HG03432 (cell line): ENCODE data around the gene ALDH1A1.

Experiments
- ATAC-seq: cut with Tn5 transposase; IDR thresholded peaks from one replicate; pipeline ENCODE4 v1.9.1; 2021; ENCODE audit warnings: mild to moderate bottlenecking, moderate library complexity; ENCODE audit not compliant: unreplicated experiment

The ALDH1A1 gene

GRCh38 chr9:72952914-72953313 lies at the start of gene ALDH1A1:
ALDH1A1 (minus strand) TSS chr9:72953053; CDS start chr9:72953000, 53 bp downstream.
- no peak for ATAC-seq

DNA sequence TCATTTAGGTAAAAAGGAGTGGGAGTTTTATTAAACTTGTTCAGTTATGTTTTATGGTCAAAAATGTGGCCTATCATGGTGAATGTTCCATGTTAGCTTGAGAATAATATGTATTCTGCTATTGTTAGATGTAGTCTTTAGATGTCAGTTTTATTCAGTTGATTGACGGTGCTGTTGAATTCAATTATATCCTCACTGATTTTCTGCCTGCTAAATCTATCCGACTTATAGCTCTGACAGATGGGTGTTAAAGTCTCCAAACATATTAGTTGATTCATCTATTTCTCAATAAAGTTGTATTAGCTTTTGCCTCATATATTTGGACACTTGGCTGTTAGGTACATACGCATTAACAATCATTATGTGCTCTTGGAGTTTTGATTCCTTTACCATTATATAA lies 49.0 kb upstream of the ALDH1A1 start:
- no peak for ATAC-seq

- no peak for ATAC-seq
Measured at GRCh38 chr9:72998363-72998762, 45.5 kb upstream of the ALDH1A1 start.

GRCh38 chr9:72997387-72997995 lies 44.6 kb upstream of the ALDH1A1 start:
- no peak for ATAC-seq

DNA sequence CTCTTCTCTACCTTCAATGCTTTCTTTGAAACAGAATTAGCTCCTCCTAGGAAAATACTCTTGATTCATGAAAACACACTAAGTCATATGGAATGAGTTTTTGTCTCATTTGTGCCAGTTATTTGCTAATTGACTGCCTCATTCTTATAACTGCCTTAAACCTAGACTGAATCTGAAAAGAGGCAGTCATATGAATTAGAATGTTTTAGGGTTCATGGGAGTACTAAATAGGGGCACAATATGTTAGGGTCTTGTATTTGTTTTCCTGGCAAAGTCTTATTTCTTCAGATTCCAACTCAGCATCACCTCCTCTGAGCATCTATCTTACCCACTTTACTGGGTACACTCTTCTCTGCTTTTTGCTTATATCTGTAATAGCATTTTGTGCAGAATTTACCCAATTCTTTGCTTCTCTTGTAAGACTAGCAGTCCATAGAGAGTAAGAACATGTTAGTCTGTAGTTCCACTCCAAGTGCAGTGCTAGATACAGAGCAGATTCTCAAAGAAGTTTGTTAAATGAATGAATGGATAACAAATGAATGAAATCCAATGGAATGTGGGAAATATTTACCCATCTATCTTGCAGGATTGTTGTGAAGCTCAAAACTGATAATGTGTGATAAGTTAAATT lies 43.9 kb upstream of the ALDH1A1 start:
- no peak for ATAC-seq

- ATAC-seq = no peak
Measured at GRCh38 chr9:72996114-72996513, 43.3 kb upstream of the ALDH1A1 start.

GRCh38 chr9:72995131-72996024 lies 42.5 kb upstream of the ALDH1A1 start:
- no peak for ATAC-seq

DNA sequence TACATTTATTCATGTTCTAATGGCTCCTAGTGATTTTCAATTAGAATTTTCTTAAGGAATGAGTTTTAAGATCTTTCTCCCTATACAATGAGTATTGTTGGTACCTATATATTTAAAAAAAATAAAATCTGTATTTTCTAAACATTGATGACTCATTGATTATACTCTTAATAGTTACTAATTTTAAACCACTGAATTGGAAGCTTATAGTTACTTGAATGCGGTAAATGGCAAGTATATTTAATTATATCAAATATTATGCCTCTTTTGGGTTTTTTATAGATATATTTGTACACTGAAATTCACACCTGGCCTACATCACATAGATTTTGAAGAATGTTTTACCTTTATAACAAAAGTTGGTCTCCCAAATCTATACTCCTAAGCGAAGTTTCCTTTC lies 38.9 kb upstream of the ALDH1A1 start:
- ATAC-seq = no peak

DNA sequence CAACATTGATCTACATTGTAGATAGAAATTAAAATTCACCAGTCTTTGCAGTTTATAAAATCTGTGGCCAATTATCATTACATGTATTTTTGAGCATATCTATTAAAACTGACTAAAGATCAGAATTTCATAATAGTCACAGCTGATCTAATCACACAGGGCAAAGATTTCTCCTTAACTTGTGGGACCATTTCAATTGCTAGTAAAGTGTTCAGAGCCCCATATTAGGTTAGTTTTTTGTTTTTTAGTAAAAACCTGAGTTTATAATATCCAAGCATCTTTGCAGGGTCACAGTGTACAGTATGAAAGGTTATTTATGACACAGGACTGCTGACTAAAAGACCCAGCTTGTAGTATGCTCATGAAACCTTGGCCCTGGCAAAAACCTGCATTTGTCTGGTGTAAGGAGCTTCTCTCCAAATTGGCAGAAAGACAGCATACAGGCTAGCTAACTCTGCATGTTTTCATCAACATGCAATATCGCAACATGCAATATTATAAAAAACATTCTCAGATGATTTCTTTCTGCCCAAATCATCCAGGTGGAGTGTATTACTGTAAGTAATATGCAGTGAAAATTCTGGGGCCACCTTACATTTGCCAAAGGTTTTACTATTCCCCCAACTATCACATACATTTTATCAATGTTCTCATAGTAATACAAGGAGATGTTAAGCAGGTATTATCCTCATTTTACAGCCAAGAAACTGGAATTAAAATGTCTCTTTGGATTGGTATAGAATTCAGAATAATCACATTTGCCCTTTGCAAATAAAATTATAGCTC lies 37.7 kb upstream of the ALDH1A1 start:
- no peak for ATAC-seq

GRCh38 chr9:72986522-72987116 lies 33.8 kb upstream of the ALDH1A1 start:
- no peak for ATAC-seq

- ATAC-seq = no peak
Measured at GRCh38 chr9:72985746-72986145, 32.9 kb upstream of the ALDH1A1 start.

DNA sequence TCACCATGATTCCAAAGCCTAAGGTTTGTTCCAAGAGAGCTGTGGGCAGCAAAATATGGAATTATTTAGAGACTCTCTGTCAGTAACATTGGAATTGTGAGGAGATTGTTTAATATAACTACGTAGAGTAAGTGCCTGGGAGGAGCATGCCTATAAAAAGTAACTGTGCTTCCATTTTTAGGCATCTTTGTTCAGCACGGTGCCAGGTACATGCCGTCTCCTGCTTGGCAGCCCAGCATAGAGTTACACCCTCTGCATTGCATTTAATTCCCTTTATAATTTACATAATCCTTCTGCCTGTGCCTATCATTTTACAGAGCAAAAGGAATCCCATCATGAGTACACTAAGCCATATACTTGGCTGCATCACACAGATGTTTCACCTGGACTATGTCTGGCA lies 32.1 kb upstream of the ALDH1A1 start:
- no peak for ATAC-seq

DNA sequence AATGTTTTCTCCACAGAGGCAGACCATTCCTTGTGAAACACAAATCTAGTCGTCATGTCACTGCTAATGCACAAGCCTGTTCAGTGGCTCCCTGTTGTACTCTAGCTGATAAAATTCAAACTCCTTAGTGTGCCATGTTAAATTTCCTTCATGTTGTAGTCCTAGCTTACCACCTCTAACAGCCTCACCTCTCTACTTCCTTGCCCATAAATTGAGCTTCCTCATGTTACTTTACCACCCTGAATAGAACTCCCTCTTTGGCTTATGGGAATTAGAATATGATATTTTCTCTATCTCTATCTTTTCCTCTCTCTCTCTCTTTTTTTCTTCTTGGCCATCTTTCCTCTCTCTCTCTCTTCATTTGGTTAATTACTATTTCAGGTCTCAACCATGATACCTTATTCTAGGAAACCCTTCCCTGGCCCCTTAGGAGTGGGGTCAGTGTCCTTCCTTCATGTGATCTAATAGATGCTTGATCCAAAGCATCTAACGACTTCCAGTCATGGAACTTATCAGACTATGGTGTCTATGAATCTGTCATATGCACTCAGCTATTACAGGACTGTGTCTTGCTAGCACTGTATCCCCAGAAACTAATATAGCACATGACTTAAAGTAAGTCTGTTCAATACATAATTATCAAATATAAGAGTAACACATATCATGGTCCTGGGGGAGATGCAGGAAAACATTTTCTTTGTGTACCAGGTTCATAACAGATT lies 31.5 kb upstream of the ALDH1A1 start:
- ATAC-seq = no peak

DNA sequence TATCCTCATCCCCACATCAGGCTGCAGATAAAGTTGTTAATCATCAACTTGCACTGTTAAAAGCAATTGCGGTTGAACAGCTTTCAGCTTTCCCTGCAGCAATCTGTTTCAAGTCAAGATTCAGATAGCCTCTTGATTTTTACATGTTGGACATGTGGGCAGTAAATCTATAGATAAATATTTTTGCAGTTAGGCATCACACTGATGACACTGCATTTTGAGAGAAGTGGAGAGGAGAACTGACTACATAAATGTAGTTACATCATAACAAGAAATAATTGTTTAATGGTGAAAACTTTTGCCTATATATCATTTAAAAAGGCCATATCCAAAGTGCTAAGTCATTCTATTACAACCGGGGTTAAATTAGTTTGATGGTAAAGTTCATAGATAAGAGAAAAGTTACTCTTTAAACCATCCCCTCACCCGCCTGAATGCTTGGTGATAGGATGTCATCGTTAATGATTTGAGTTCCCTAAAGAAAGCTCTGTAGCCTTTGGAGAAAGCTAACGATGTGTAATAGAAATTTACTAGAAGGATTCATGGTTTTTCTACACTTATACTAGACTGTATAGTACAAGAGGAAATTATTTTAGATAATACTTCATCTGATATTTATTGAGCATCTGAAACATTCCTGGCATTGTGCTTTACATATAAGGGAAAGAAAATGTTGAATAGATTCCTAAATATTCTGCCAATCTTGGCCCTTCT lies 30.8 kb upstream of the ALDH1A1 start:
- ATAC-seq = no peak

- ATAC-seq = no peak
Measured at GRCh38 chr9:72983056-72983455, 30.2 kb upstream of the ALDH1A1 start.

GRCh38 chr9:72982146-72982799 lies 29.4 kb upstream of the ALDH1A1 start:
- ATAC-seq = no peak

GRCh38 chr9:72981433-72981832 lies 28.6 kb upstream of the ALDH1A1 start:
- ATAC-seq = no peak

- ATAC-seq = no peak
Measured at GRCh38 chr9:72980600-72981265, 27.9 kb upstream of the ALDH1A1 start.
